Hepatocyte (in vitro differentiated cells): ENCODE measurements around the gene LYZL1. TPM values are rescaled to one million over a fixed set of nuclear protein-coding genes. Genes with fewer than 3 reads are reported as not detected.
A peak's percentile ranks its signal among the peaks of the same experiment; 100 is the strongest.

Experiments
- DNase-seq: peaks from one replicate; pipeline ENCODE4 v3.0.0-alpha.2; 2016; ENCODE audit warnings: low spot score
- H2AFZ ChIP-seq: fragments of 200-600 bp; sonication (generic); 2 replicates; pipeline ENCODE4 v1.6.0; 2016; ENCODE audit warnings: antibody characterized with exemption, mild to moderate bottlenecking
- H3K27ac ChIP-seq: fragments of 200-600 bp; sonication (generic); 2 replicates; pipeline ENCODE4 v1.5.1; 2016; ENCODE audit warnings: mild to moderate bottlenecking
- H3K27me3 ChIP-seq: fragments of 200-600 bp; sonication (generic); 2 replicates; pipeline ENCODE4 v1.6.1; 2016
- H3K36me3 ChIP-seq: fragments of 200-600 bp; sonication (generic); replicated peaks from 2 replicates; pipeline ENCODE4 v1.5.1; 2016; ENCODE audit warnings: low read depth; ENCODE audit not compliant: insufficient read depth
- H3K4me1 ChIP-seq: fragments of 200-600 bp; sonication (generic); 2 replicates; pipeline ENCODE4 v1.5.1; 2016; ENCODE audit warnings: mild to moderate bottlenecking, moderate library complexity; ENCODE audit not compliant: insufficient read depth
- H3K4me2 ChIP-seq: fragments of 200-600 bp; sonication (generic); 2 replicates; pipeline ENCODE4 v1.6.0; 2016
- H3K4me3 ChIP-seq: fragments of 200-600 bp; sonication (generic); 2 replicates; pipeline ENCODE4 v1.5.1; 2016; ENCODE audit warnings: mild to moderate bottlenecking
- H3K79me2 ChIP-seq: fragments of 200-600 bp; sonication (generic); 2 replicates; pipeline ENCODE4 v1.6.0; 2017; ENCODE audit warnings: mild to moderate bottlenecking
- H3K9me2 ChIP-seq: fragments of 200-600 bp; sonication (generic); replicated peaks from 2 replicates; pipeline ENCODE4 v1.6.0; 2017; ENCODE audit warnings: mild to moderate bottlenecking; ENCODE audit not compliant: insufficient read depth
- H3K9me3 ChIP-seq: fragments of 200-600 bp; sonication (generic); 2 replicates; pipeline ENCODE4 v1.5.1; 2016; ENCODE audit warnings: low read depth, mild to moderate bottlenecking
- H4K20me1 ChIP-seq: fragments of 200-600 bp; sonication (generic); 2 replicates; pipeline ENCODE4 v1.6.0; 2016; ENCODE audit warnings: mild to moderate bottlenecking; ENCODE audit not compliant: insufficient read depth, poor library complexity, severe bottlenecking
- CTCF ChIP-seq: fragments of 200-600 bp; sonication (generic); IDR thresholded peaks from 2 replicates; pipeline ENCODE4 v1.5.1; 2016; ENCODE audit warnings: antibody characterized with exemption, mild to moderate bottlenecking; ENCODE audit not compliant: poor library complexity
- EZH2 ChIP-seq: fragments of 200-600 bp; sonication (generic); IDR thresholded peaks from 2 replicates; pipeline ENCODE4 v1.6.1; 2016; ENCODE audit warnings: antibody characterized with exemption, mild to moderate bottlenecking, borderline replicate concordance
- EZH2phosphoT487 ChIP-seq: fragments of 200-600 bp; sonication (generic); IDR thresholded peaks from one replicate; pipeline ENCODE4 v1.6.1; 2018; ENCODE audit warnings: antibody characterized with exemption, mild to moderate bottlenecking, low read depth, moderate library complexity; ENCODE audit not compliant: unreplicated experiment, severe bottlenecking
- WGBS: methylation state at CpG from one replicate; pipeline ENCODE4 v1.1.6; 2016; ENCODE audit warnings: low lambda C conversion rate; ENCODE audit errors: missing lambda C conversion rate; 5-methylcytosine and 5-hydroxymethylcytosine counted together
- polyA plus RNA-seq: library from polyadenylated mRNA; unstranded; fragments of >200 nt; fragmentation: Nextera tagmentation; extraction: Ambion mirVana; gene quantifications from 2 replicates; pipeline ENCODE4 v1.2.1, GENCODE V29; 2016
- total RNA-seq: library from RNA; depleted of rRNA; stranded (reverse); fragments of >200 nt; gene quantifications from 2 replicates; pipeline ENCODE4 v1.2.3, GENCODE V29; 2014

LYZL1 gene
- total and polyA plus RNA-seq, 2 experiments from 2014 or later, result not detected

GRCh38 chr10:29252811-29253689 is 35.8 kb upstream of the LYZL1 start:
- H3K4me2 ChIP-seq, result peak overlapping the region; percentile 22
- H4K20me1 ChIP-seq, result no peaks in the 10 kb centered on the region
- peak overlapping the region; percentile 33 for H3K27ac ChIP-seq
- H3K36me3 ChIP-seq, result no peaks in the 10 kb centered on the region
- no peak overlapping the region for H2AFZ ChIP-seq
- TF ChIP-seq CTCF, result no peak
- TF ChIP-seq EZH2phosphoT487, result no peak
- no peak for TF ChIP-seq EZH2
- H3K9me2 ChIP-seq, result no peaks in the 10 kb centered on the region
- no peaks in the 10 kb centered on the region for H3K9me3 ChIP-seq
- peaks cover 52% of the 10 kb centered on the region for H3K4me1 ChIP-seq
- no peaks in the 10 kb centered on the region for H3K79me2 ChIP-seq
- DNase-seq, result no peak
- no peak overlapping the region for H3K4me3 ChIP-seq
- WGBS, result 61% methylated on average over 18 of the region's 18 CpGs
- H3K27me3 ChIP-seq, result no peaks in the 10 kb centered on the region

- Histone ChIP-seq H3K27me3 (no peaks in the 10 kb centered on the region), H4K20me1 (no peaks in the 10 kb centered on the region), H3K4me2 (peak overlapping the region; percentile 25), H3K27ac (peak overlapping the region; percentile 33), H3K9me2 (no peaks in the 10 kb centered on the region), H3K79me2 (no peaks in the 10 kb centered on the region), H3K36me3 (no peaks in the 10 kb centered on the region), H3K4me1 (peaks cover 56% of the 10 kb centered on the region), H3K4me3 (no peak overlapping the region), H2AFZ (no peak overlapping the region), H3K9me3 (no peaks in the 10 kb centered on the region)
- no peak for DNase-seq
- WGBS, result 50% methylated on average over 3 of the region's 3 CpGs
- TF ChIP-seq EZH2phosphoT487 (no peak), CTCF (no peak), EZH2 (no peak)
Measured at GRCh38 chr10:29253690-29254029, 35.2 kb upstream of the LYZL1 start.

DNA sequence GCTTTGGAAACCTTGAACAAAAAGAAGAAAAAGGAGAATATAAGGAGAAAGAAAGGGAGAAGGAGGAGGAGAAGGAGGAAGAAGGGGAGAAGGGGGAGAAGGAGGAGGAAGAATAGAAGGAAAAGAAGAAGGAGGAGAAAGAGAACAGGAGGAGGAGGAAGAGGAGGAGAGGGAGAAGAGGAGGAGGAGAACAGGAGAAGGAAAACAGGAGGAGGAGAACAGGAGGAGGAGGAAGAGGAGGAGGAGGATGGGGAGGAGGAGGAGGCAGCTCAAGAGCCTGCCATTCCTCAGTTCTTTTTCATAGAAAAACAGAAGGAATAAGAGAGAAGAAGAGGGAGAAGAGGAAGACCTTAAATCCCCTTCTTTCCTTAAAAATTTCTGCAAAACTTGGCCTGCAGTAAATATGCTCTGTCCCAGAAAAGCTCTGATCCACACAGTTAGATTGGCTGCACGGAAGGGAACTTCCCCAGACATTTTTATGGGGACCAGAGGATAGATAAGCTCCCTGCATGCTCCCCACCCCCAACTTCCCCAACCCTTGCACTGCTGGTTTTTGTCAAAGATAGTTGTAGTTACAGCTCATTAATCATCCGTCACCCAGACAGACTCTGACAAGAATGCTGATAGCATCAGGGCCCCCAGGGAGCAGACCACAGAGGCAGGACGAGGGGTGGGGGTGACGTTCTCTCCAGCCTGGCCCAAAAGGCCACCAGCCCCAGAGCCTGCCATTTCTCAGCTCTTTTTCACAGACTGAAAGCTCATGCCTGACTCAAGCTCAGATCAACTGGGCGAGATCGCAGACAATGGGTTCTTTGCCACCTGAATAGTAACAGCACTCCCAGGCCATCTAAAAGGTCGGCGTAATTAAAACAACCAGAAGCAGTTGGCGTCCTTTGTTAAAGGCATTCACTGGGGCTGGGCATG is 34.5 kb upstream of the LYZL1 start:
- DNase-seq, result peak; percentile 65
- H3K27ac ChIP-seq, result peak overlapping the region; percentile 66
- H3K9me3 ChIP-seq, result no peaks in the 10 kb centered on the region
- H3K27me3 ChIP-seq, result no peaks in the 10 kb centered on the region
- WGBS, result 14% methylated on average over 9 of the region's 9 CpGs
- H3K4me3 ChIP-seq, result no peak overlapping the region
- H4K20me1 ChIP-seq, result no peaks in the 10 kb centered on the region
- H3K79me2 ChIP-seq, result no peaks in the 10 kb centered on the region
- H3K9me2 ChIP-seq, result no peaks in the 10 kb centered on the region
- H3K4me2 ChIP-seq, result peak overlapping the region; percentile 25
- H2AFZ ChIP-seq, result no peak overlapping the region
- no peaks in the 10 kb centered on the region for H3K36me3 ChIP-seq
- TF ChIP-seq EZH2phosphoT487, result no peak
- no peak for TF ChIP-seq CTCF
- no peak for TF ChIP-seq EZH2
- H3K4me1 ChIP-seq, result peaks cover 56% of the 10 kb centered on the region
